H1 (cell line): ENCODE results near the gene ASTN1. TPM values are rescaled to one million over a fixed set of nuclear protein-coding genes. Genes with fewer than 3 reads are reported as not detected.
A peak's percentile ranks its signal among the peaks of the same experiment; 100 is the strongest.

Source experiments
- CTCF ChIA-PET: fragments of 300-600 bp; sonication (Branson Sonifier 250); formaldehyde crosslinking; loops from one replicate; lab custom pipeline; 2021; ENCODE audit not compliant: partially characterized antibody; lab: Charles Lee
- POLR2A ChIA-PET: fragments of 300-600 bp; sonication (Branson Sonifier 250); formaldehyde crosslinking; loops from one replicate; lab custom pipeline; 2021; ENCODE audit warnings: inconsistent platforms; ENCODE audit not compliant: partially characterized antibody; lab: Charles Lee
- DNase-seq, 2 experiments: peaks; one replicate each; pipeline versions ENCODE4 v3.0.0 to v3.0.0-alpha.2; 2010 to 2022; ENCODE audit warnings: low spot score in 2 of 2, low read depth in 1 of 2, mixed read lengths in 1 of 2
- FAIRE-seq: peaks from 2 replicates; lab custom pipeline; 2011; peaks lifted over from hg19 to GRCh38; lab: Jason Lieb, UNC
- H2AFZ ChIP-seq: 2 replicates; pipeline ENCODE4 v1.8.1; 2012; ENCODE audit warnings: low read length, inconsistent platforms
- H2AK5ac ChIP-seq: 2 replicates; pipeline ENCODE4 v1.6.1; 2013; ENCODE audit warnings: low read depth, low read length
- H2BK120ac ChIP-seq: replicated peaks from 2 replicates; pipeline ENCODE3; 2013; ENCODE audit warnings: low read depth, low read length, inconsistent platforms
- H2BK12ac ChIP-seq: 2 replicates; pipeline ENCODE4 v1.6.1; 2013; ENCODE audit warnings: low read depth, low read length
- H2BK15ac ChIP-seq: 2 replicates; pipeline ENCODE4 v1.6.1; 2013; ENCODE audit warnings: low read length
- H2BK20ac ChIP-seq: 2 replicates; pipeline ENCODE4 v1.6.1; 2013; ENCODE audit warnings: low read length
- H2BK5ac ChIP-seq: 2 replicates; pipeline ENCODE4 v1.6.1; 2013; ENCODE audit warnings: low read depth, low read length
- H3K14ac ChIP-seq: 2 replicates; pipeline ENCODE4 v1.6.1; 2013; ENCODE audit warnings: inconsistent platforms; ENCODE audit not compliant: insufficient read length
- H3K18ac ChIP-seq: 2 replicates; pipeline ENCODE4 v1.6.1; 2013; ENCODE audit warnings: low read length; ENCODE audit errors: extremely low read depth
- H3K23ac ChIP-seq: 2 replicates; pipeline ENCODE4 v1.6.1; 2013; ENCODE audit warnings: inconsistent platforms; ENCODE audit not compliant: insufficient read length
- H3K23me2 ChIP-seq: 2 replicates; pipeline ENCODE4 v1.6.1; 2013; ENCODE audit warnings: low read depth, low read length
- H3K27ac ChIP-seq: 2 replicates; pipeline ENCODE4 v1.6.1; 2011; ENCODE audit warnings: low read depth, low read length, inconsistent platforms
- H3K27me3 ChIP-seq, 4 experiments: replicated peaks in 1 of 4; 1 replicate in 1 of 4; 2 replicates in 3 of 4; pipeline versions ENCODE4 v1.6.1 to v1.8.1; 2011 to 2013; ENCODE audit warnings: low read length in 3 of 4, mild to moderate bottlenecking in 3 of 4, inconsistent platforms in 2 of 4, mixed read lengths in 2 of 4, moderate library complexity in 1 of 4; ENCODE audit not compliant: control insufficient read depth in 3 of 4, insufficient read depth in 3 of 4; ENCODE audit errors: extremely low read depth in 1 of 4
- H3K36me3 ChIP-seq, 4 experiments: 2 replicates each; pipeline versions ENCODE4 v1.6.1 to v1.8.1; 2011 to 2013; ENCODE audit warnings: mild to moderate bottlenecking in 4 of 4, low read length in 3 of 4, moderate library complexity in 2 of 4, control low read depth in 1 of 4, inconsistent platforms in 1 of 4; ENCODE audit not compliant: insufficient read depth in 4 of 4, control insufficient read depth in 2 of 4
- H3K4ac ChIP-seq: replicated peaks from 2 replicates; pipeline ENCODE3; 2013; ENCODE audit warnings: low read length, low read depth, mixed read lengths, inconsistent platforms; ENCODE audit not compliant: insufficient read length
- H3K4me1 ChIP-seq, 4 experiments: replicated peaks in 1 of 4; 1 replicate in 1 of 4; 2 replicates in 3 of 4; pipeline versions ENCODE4 v1.6.1 to v1.8.1; 2011 to 2013; ENCODE audit warnings: low read length in 3 of 4, inconsistent platforms in 2 of 4, mixed read lengths in 1 of 4; ENCODE audit not compliant: insufficient read depth in 4 of 4, control insufficient read depth in 3 of 4
- H3K4me2 ChIP-seq, 2 experiments: 2 replicates each; pipeline versions ENCODE4 v1.6.1 to v1.8.1; 2011 to 2013; ENCODE audit warnings: low read depth in 2 of 2, low read length in 2 of 2, control low read depth in 1 of 2, inconsistent platforms in 1 of 2, mild to moderate bottlenecking in 1 of 2; ENCODE audit not compliant: insufficient read depth in 1 of 2
- H3K4me3 ChIP-seq, 4 experiments: fragments of 200-600, 300-600 bp in 1 of 4; sonication (generic), shearing (Covaris generic), sonication (Bioruptor Twin) in 1 of 4; 2 replicates each; pipeline versions ENCODE4 v1.5.1 to v1.8.1; 2011 to 2016; ENCODE audit warnings: low read length in 4 of 4, low read depth in 3 of 4, control low read depth in 2 of 4, inconsistent platforms in 2 of 4, mild to moderate bottlenecking in 2 of 4, mixed read lengths in 1 of 4, moderate library complexity in 1 of 4; ENCODE audit not compliant: insufficient read depth in 2 of 4; ENCODE audit errors: extremely low read depth in 1 of 4
- H3K56ac ChIP-seq: replicated peaks from 2 replicates; pipeline ENCODE3; 2013; ENCODE audit warnings: low read depth, mild to moderate bottlenecking, mixed read lengths, low read length, inconsistent platforms; ENCODE audit not compliant: insufficient read length
- H3K79me1 ChIP-seq: 2 replicates; pipeline ENCODE4 v1.6.1; 2013; ENCODE audit warnings: low read depth, low read length, control low read depth
- H3K79me2 ChIP-seq, 2 experiments: 2 replicates each; pipeline versions ENCODE4 v1.6.1 to v1.8.1; 2012 to 2013; ENCODE audit warnings: low read length in 2 of 2, mild to moderate bottlenecking in 2 of 2, inconsistent platforms in 1 of 2; ENCODE audit not compliant: insufficient read depth in 2 of 2, control insufficient read depth in 1 of 2
- H3K9ac ChIP-seq, 4 experiments: replicated peaks in 1 of 4; 1 replicate in 1 of 4; 2 replicates in 3 of 4; pipeline versions ENCODE4 v1.6.1 to v1.8.1; 2011 to 2013; ENCODE audit warnings: low read depth in 3 of 4, low read length in 3 of 4, control low read depth in 2 of 4, mild to moderate bottlenecking in 2 of 4, moderate library complexity in 2 of 4, inconsistent platforms in 1 of 4; ENCODE audit errors: extremely low read depth in 1 of 4
- H3K9me3 ChIP-seq, 2 experiments: 2 replicates each; pipeline versions ENCODE4 v1.6.1 to v1.8.1; 2012 to 2013; ENCODE audit warnings: mild to moderate bottlenecking in 2 of 2, moderate library complexity in 2 of 2, control low read depth in 1 of 2, inconsistent platforms in 1 of 2, low read depth in 1 of 2, low read length in 1 of 2, mixed read lengths in 1 of 2; ENCODE audit not compliant: insufficient read depth in 2 of 2
- H4K20me1 ChIP-seq, 2 experiments: replicated peaks in 1 of 2; 2 replicates each; pipeline versions ENCODE3 to v1.8.1; 2011 to 2013; ENCODE audit warnings: inconsistent platforms in 2 of 2, low read length in 2 of 2, mild to moderate bottlenecking in 1 of 2; ENCODE audit not compliant: insufficient read depth in 2 of 2, control insufficient read depth in 1 of 2
- H4K5ac ChIP-seq: 2 replicates; pipeline ENCODE4 v1.6.1; 2013; ENCODE audit warnings: low read length, low read depth, mixed read lengths, inconsistent platforms; ENCODE audit not compliant: insufficient read length
- H4K8ac ChIP-seq: 2 replicates; pipeline ENCODE4 v1.8.0; 2013; ENCODE audit warnings: mild to moderate bottlenecking, moderate library complexity, low read length, inconsistent platforms; ENCODE audit not compliant: insufficient read depth; ENCODE audit errors: extremely low read depth
- H4K91ac ChIP-seq: replicated peaks from 2 replicates; pipeline ENCODE3; 2013; ENCODE audit warnings: low read length, mixed read lengths, inconsistent platforms; ENCODE audit not compliant: insufficient read length
- CBX5 ChIP-seq: fragments of 300-800, 300-1000 bp; sonication (generic); IDR thresholded peaks from 2 replicates; pipeline ENCODE4 v1.7.1; 2016; ENCODE audit warnings: antibody characterized with exemption, low read length, low read depth
- RNF2 ChIP-seq: fragments of 200-900, 300-1000 bp; sonication (generic); IDR thresholded peaks from 2 replicates; pipeline ENCODE4 v1.7.1; 2016; ENCODE audit warnings: borderline replicate concordance, low read depth, mild to moderate bottlenecking, antibody characterized with exemption, low read length; ENCODE audit not compliant: poor library complexity, severe bottlenecking; ENCODE audit errors: missing control alignments
- SP2 ChIP-seq: IDR thresholded peaks from 2 replicates; pipeline ENCODE4 v1.6.1; 2012; ENCODE audit warnings: mild to moderate bottlenecking, low read length, inconsistent platforms
- SUZ12 ChIP-seq: fragments of 200-600 bp; sonication (generic); IDR thresholded peaks from 2 replicates; pipeline ENCODE4 v1.6.1; 2012; ENCODE audit warnings: mild to moderate bottlenecking, inconsistent platforms, low read length, moderate library complexity, mixed read lengths
- WGBS, 2 experiments: shearing (Covaris generic) in 1 of 2; methylation state at CpG; one replicate each; pipeline versions ENCODE4 v1.1.6 to v1.1.7; 2013 to 2015; ENCODE audit warnings: low lambda C conversion rate in 2 of 2, mixed read lengths in 2 of 2, inconsistent platforms in 1 of 2, low coverage in 1 of 2, missing lambda C conversion rate in 1 of 2; ENCODE audit not compliant: insufficient replicate concordance in 2 of 2, insufficient coverage in 1 of 2, insufficient read length in 1 of 2; ENCODE audit errors: extremely low coverage in 1 of 2, missing lambda C conversion rate in 1 of 2; 5-methylcytosine and 5-hydroxymethylcytosine counted together
- polyA plus RNA-seq, 7 experiments: library from polyadenylated mRNA; depleted of rRNA in 3 of 7; stranded (reverse) in 5 of 7; unstranded in 2 of 7; fragments of >200 nt in 5 of 7; fragments of 200-250 nt in 2 of 7; gene quantifications; 1 replicate in 5 of 7; 2 replicates in 1 of 7; 4 replicates in 1 of 7; pipeline versions ENCODE4 v1.2.1 to v1.2.3, GENCODE V29; 2011 to 2013; ENCODE audit warnings: missing spikeins in 2 of 7, mixed read lengths in 2 of 7
- total RNA-seq: library from RNA; stranded (reverse); fragmentation: NEBNext Ultra II Directional; extraction: Animal tissue kit (Norgen Biotek cat#: 25700); gene quantifications from 2 replicates; pipeline ENCODE4 v1.2.1, GENCODE V29; 2021

Gene ASTN1
- total and polyA plus RNA-seq, 2 of the 8 experiments (the other 6 are each of a cell fraction or from before 2014, with no cell fraction given) = 2.9 to 4.1 TPM

DNA sequence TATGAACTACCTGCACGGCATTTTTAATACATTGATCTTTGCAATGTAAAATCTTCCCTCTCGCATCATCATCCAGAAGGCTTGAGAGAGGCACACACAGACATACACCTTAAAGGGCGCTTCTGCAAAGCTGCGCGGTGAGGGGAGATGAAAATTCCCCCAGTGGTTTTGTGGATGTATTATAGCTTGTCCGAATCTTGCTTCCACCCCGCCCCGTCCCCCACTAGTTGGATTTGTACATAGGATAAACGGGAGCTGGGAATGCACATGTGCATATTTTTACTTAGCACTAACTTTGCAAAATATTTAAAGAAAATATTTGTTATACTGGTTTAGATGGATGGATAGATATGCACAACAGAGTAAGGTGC is 542 bp upstream of the ASTN1 start:
- H3K4me3 ChIP-seq = peak overlapping the region; percentile 80 to 86 (median 82)
- no peak overlapping the region for H4K91ac ChIP-seq
- no peak overlapping the region for H4K5ac ChIP-seq
- TF ChIP-seq SP2 = no peak
- TF ChIP-seq SUZ12 = peak; percentile 31
- TF ChIP-seq CBX5 = no peak
- peak; percentile 35 for TF ChIP-seq RNF2
- no peak overlapping the region for H2BK120ac ChIP-seq
- no peak overlapping the region for H3K23ac ChIP-seq
- no peak overlapping the region for H2BK15ac ChIP-seq
- H3K4ac ChIP-seq = no peak overlapping the region
- no peak overlapping the region for H3K18ac ChIP-seq
- ChIA-PET CTCF (interaction anchor here (0.6 to 3.2 kb wide), 17 partner anchors 9 to 748 kb away, joined by 3 to 23 read pairs (median 4); no protein-coding TSS in a partner anchor), POLR2A (interaction anchor here (0.9 to 1.7 kb wide), 3 partner anchors 10 to 19 kb away, joined by 3 to 6 read pairs (median 4); no protein-coding TSS in a partner anchor)
- no peak for DNase-seq
- peaks cover 0 to 5% (median 4%) of the 10 kb centered on the region in 4 experiments; a peak in 4 of 7 replicates for H3K4me1 ChIP-seq
- no peaks in the 10 kb centered on the region for H3K36me3 ChIP-seq
- WGBS, 2 experiments = 2% methylated on average over 9 of the region's 9 CpGs; no CpG with 5 or more reads in 1 of the 2 experiments
- H2AFZ ChIP-seq = peak overlapping the region; percentile 90
- peak overlapping the region; percentile 82 to 96 for H3K4me2 ChIP-seq
- no peak overlapping the region for H2BK12ac ChIP-seq
- no peaks in the 10 kb centered on the region for H3K9me3 ChIP-seq
- peaks cover 7 to 47% (median 38%) of the 10 kb centered on the region in 4 experiments for H3K27me3 ChIP-seq
- H3K79me2 ChIP-seq = no peaks in the 10 kb centered on the region
- H4K8ac ChIP-seq = no peak overlapping the region
- H2BK5ac ChIP-seq = no peak overlapping the region
- no peaks in the 10 kb centered on the region for H4K20me1 ChIP-seq
- no peak overlapping the region for H2AK5ac ChIP-seq
- H3K23me2 ChIP-seq = peaks cover 13% of the 10 kb centered on the region
- peak overlapping the region in 1 of 4 experiments; percentile 6; a peak in 2 of 7 replicates for H3K9ac ChIP-seq
- no peaks in the 10 kb centered on the region for H3K79me1 ChIP-seq
- no peak overlapping the region for H3K14ac ChIP-seq
- H3K27ac ChIP-seq = no peak overlapping the region
- H2BK20ac ChIP-seq = no peak overlapping the region
- no peak for FAIRE-seq
- H3K56ac ChIP-seq = no peak overlapping the region
